ENCODE results near the gene HSPBAP1.

The HSPBAP1 gene

DNA sequence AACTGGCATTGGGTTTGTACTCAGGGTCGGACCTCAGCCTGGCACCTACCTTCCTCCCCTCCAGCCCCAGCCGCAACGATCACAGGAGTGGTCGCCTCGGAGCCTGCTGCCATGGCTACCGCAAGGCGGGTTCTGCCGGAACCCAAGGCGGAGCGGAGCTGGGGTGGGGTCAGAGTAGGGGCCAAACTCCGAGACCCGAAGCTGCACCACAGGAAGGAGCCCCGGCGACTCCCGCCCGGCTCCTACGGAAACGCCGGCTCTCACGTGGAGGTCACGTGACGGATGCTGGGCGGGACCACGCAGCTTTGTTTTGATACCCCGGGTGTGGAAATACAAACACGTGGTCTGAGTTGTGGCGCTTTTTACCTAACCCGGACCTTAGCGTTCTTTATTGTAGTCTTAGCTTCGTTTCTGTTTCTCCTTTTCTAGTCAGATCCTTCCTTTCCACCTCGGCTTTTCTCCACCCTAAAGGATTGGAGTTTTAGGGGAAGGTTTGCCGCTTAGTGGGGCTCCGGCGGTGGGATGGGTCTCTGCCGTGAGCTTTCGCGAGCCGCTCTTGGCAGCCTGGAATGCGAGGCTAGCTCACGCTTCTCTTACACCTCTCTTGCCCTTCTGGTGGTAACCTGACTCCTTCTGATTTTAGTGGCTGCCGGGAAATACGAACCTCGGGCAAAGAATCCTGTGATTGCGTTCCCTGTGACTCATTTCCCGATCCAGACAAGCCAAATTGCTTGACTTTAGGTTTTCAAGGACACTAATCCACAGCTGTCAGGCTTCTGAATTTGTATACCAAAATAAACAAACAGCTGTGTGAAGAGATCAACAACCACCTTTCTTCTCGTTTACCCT is at the start of gene HSPBAP1:
HSPBAP1 (minus strand) TSS at position 264 of the 849 bp plus-strand sequence; CDS start at position 113, 151 bp downstream.
- DNase-seq (ENCODE audit: low read depth): peak; percentile 89

- no peak for DNase-seq (ENCODE audit: low read depth)
These were observed 42.0 kb upstream of the HSPBAP1 start for GRCh38 chr3:122835590-122835989.

DNA sequence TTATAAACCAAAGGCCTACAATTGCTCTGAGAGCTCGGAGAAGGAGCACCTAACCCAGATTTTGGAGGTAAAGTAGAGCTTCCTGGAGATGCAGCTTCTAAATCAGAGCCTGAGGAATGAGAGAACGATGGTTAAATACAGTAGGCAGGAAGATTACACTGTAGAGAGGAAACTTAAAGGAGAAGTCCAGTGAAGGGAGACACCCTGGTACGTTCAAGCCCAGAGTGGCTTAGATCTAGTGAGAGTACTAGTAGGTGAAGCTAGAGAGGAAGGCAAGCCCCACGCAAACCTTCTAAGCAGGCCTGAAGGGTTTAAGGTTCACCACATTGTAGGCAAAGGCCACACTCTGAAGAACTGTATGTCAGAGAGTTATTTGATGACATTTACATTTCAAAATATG is 34.6 kb upstream of the HSPBAP1 start:
- no peak for DNase-seq (ENCODE audit: low read depth)

DNA sequence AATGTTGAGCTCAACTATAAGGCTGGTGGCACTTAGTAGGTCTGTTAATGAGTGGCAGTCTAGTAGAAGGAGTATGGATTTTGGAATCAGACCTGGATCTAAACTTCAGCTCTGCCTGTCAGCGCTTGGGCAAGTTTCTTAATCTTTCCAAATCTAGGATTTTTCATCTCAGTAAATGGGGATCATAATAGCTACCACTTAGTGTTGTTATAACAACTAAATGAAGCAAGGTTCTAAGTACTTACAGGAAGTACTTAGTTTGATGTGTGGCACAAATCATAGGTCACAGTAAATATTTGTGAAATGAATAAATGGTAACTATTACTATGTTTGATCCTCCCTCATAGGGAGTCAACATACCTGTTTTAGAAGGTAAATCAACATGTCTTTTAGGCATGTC is 32.6 kb upstream of the HSPBAP1 start:
- no peak for DNase-seq (ENCODE audit: low read depth)

- no peak for DNase-seq (ENCODE audit: low read depth)
These were observed 31.8 kb upstream of the HSPBAP1 start for GRCh38 chr3:122825460-122825859.

- DNase-seq (ENCODE audit: low read depth): no peak
These were observed 31.1 kb upstream of the HSPBAP1 start for GRCh38 chr3:122824465-122825381.

- DNase-seq (ENCODE audit: low read depth): no peak
These were observed 23.0 kb upstream of the HSPBAP1 start for GRCh38 chr3:122816587-122816986.

GRCh38 chr3:122810734-122811133 is 17.1 kb upstream of the HSPBAP1 start:
- no peak for DNase-seq (ENCODE audit: low read depth)

DNA sequence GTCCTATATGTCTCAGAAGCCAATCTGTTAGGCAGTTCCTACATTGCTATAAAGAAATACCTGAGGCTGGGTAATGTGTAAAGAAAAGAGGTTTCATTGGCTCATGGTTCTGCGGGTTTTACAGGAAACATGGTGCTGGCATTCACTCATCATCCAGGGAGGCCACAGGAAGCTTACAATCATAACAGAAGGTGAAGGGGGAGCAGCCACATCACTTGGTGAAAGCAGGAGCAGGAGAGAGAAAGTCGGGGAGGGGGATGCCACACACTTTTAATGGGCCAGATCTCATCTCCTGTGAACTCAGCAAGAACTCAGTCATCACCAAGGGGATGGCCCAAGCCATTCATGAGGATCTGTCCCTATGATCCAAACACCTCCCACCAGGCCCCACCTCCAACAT is 10.3 kb upstream of the HSPBAP1 start:
- no peak for DNase-seq (ENCODE audit: low read depth)

GRCh38 chr3:122802323-122802722 is 8.7 kb upstream of the HSPBAP1 start:
- no peak for DNase-seq (ENCODE audit: low read depth)

GRCh38 chr3:122800706-122801237 is 7.1 kb upstream of the HSPBAP1 start:
- DNase-seq (ENCODE audit: low read depth): no peak

DNA sequence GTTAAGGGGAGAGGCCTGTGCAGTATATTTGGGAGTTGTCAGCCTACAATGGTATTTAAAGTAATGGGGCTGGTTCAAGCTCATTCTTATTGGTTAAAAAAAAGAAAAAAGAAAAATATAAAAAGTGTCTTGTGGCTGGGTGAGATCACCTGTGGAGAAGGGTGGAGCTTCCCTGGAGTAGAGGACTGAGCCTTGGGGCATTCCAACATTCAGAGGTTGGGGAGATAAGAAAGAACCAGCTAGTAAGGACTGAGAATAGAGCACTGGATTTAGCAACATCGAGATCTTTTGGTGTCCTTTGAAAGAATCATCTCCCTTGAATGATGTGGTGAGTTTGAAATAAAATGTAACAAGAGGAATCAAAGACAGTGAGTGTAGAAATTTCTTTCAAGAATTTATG is 6.4 kb upstream of the HSPBAP1 start:
- DNase-seq (ENCODE audit: low read depth): no peak

DNA sequence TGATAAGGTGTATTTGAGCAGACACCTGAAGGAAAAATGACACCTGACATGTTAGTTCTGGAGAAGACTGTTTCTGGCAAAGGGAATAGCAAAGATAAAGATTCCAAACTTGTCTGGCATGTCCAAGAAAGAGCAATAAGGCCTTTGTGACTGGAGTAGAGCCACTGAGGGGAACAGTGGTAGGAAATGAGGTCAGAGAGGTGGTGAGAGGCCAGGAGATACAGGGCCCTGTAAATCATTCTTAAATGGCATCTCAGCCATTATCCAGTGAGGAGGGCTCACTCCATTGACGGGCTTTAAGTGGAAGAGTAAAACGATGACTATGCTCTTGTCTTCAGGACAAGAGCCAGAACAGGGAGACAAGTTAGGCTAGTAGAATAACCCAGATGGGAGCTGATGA is 5.7 kb upstream of the HSPBAP1 start:
- no peak for DNase-seq (ENCODE audit: low read depth)

GRCh38 chr3:122797291-122797690 is 3.7 kb upstream of the HSPBAP1 start:
- no peak for DNase-seq (ENCODE audit: low read depth)

DNA sequence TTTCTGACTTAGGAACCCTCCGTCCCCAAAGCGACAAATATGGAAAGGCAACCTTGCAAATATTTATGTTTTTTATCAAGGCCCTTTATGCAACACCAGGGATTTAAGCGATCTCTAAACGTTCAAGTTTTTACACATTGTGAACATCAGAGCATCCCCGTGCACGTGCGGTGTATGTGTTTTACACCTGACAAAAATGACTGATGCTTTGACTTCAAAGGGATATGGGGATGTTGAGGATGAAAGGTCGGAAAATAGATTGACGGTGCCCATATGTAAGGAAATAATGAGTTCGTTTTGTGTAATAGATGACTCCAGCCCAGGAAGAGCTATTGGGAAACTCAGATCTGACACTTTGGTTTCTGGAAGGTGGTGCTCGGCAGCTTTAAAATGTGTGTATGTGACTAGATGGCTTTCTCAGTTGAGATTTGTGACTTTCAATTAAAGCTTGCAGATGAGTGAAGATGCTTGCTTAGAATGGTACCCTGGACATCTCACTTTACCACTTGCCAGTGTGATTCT is 2.1 kb upstream of the HSPBAP1 start:
- no peak for DNase-seq (ENCODE audit: low read depth)

- peak; percentile 35 for DNase-seq (ENCODE audit: low read depth)
These were observed 1.4 kb upstream of the HSPBAP1 start, which contains the start of gene SLC49A4 for GRCh38 chr3:122794779-122795673. Gene SLC49A4 (plus strand): TSS chr3:122795069. CDS start chr3:122795193, 124 bp downstream.

DNA sequence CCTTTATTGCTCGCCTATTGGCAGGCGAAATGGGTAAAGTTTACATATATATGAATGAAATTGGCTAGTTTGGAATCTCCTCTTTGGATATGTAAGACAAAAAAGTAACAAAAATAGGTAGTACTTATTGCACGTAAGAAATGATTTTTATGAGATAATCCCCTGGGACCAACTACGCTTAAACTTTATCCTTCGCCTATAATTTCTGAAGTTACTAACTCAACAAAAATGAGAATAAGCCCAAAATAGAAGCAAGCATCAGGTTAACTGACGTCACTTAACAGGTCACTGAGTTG is 800 bp upstream of the HSPBAP1 start:
- no peak for DNase-seq (ENCODE audit: low read depth)

DNA sequence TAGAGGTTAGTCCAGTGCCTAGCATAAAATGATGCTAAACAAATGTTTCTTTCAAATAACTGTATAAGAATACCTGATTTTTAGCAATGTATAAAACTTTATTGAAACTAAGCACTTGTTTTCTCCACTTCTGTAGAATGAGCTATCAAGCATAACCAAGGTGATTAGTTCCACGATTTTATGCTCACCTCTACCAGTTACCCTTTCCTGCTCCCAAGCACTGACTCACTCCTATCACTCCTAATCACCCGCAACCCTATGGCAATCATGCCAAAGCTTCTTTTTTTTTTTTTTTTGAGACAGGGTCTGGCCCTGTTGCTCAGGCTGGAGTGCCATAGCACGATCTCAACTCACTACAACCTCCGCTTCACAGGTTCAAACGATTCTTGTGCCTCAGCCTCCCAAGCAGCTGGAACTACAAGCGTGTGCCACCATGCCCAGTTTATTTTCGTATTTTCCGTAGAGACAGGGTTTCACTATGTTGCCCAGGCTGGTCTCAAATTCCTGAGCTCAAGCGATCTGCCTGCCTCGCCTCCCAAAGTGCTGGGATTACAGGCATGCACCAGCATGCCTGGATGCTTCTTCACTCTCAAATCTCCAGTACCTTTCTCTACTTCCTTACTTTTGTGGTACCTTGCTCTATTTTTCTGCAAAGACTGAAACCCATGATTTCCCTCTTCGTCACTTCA is 3.9 kb downstream of the HSPBAP1 start:
- DNase-seq (ENCODE audit: low read depth): no peak

DNA sequence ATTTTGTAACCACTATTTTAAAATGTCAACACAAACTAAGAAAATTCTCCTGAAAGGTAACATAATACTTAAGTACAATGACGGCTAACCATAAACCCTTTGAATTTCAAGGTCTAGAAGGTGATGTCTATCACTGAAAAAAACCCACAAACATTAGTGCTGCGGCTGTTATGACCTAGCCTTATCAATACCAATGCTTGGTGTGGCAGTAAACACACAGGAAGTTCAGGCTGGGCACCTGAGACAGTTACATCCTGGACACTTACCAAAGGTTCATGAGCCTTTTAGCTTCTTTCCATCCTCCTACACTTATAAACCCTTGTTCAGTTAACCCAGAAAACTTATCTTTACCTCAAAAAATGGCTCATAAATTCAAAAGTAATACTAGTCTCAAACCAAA is 5.8 kb downstream of the HSPBAP1 start:
- DNase-seq (ENCODE audit: low read depth): no peak

GRCh38 chr3:122786066-122786465 is 7.6 kb downstream of the HSPBAP1 start:
- no peak for DNase-seq (ENCODE audit: low read depth)

DNA sequence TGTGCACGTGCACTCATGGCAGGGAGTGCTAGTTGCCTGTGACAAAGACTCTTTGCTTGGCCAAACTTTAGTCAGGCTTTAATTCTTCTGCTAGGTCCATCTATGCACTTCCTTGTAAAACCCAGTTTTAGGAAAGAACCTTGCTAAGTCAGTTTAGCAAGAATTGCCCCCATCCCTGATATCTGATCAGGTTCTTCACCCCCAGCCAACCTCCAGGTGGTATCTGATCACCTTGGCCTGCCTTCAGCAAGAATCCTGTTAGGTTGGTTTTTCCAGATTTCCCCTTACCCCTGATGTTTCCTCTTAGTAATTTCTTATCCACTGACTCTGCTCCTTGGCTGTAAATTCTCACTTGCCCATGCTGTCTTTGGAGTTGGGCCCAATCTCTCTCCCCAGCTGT is 8.4 kb downstream of the HSPBAP1 start:
- DNase-seq (ENCODE audit: low read depth): no peak

Measured in stimulated activated CD8-positive, alpha-beta memory T cell treated with anti-CD3 and anti-CD28 coated beads, Interleukin-7, amount 100 ng/mL, for 24 hours (primary cell).